Activated T-helper 1 cell treated with anti-CD3 and anti-CD28 coated beads, Interleukin-12 subunit alpha, Interleukin-12 subunit beta, Interleukin-2, Interleukin-4 antibody, amounts not matched to agents 30 ng/mL and 10 ng/mL and 1 ng/mL, durations not matched to agents 14 hours and 24 hours and 36 hours (primary cell): ENCODE data around the gene DNAH1. TPM values are rescaled to one million over a fixed set of nuclear protein-coding genes. Genes with fewer than 3 reads are reported as not detected.

Source experiments
- DNase-seq: peaks from one replicate; pipeline ENCODE4 v3.0.0; 2021; ENCODE audit warnings: low spot score
- H3K27ac Mint-ChIP-seq: one replicate; pipeline ENCODE4 v1.8.0; 2021; ENCODE audit warnings: mild to moderate bottlenecking, mixed read lengths
- H3K27me3 Mint-ChIP-seq: one replicate; pipeline ENCODE4 v1.8.0; 2022; ENCODE audit warnings: mild to moderate bottlenecking, moderate library complexity, mixed read lengths; ENCODE audit not compliant: insufficient read depth
- H3K36me3 Mint-ChIP-seq: one replicate; pipeline ENCODE4 v1.8.0; 2021; ENCODE audit warnings: low read depth, mixed read lengths
- H3K4me1 Mint-ChIP-seq: one replicate; pipeline ENCODE4 v1.8.0; 2021; ENCODE audit warnings: low read depth, mixed read lengths
- H3K4me3 Mint-ChIP-seq: one replicate; pipeline ENCODE4 v1.8.0; 2021; ENCODE audit warnings: mild to moderate bottlenecking, moderate library complexity, mixed read lengths
- H3K9me3 Mint-ChIP-seq: one replicate; pipeline ENCODE4 v1.8.0; 2021; ENCODE audit warnings: mixed read lengths
- intact Hi-C: fragments of 100-400 bp; cut with micrococcal nuclease; formaldehyde crosslinking; loops from one replicate; pipeline ENCODE4 v1.15.1; 2024
- total RNA-seq: library from RNA; stranded (reverse); gene quantifications from 2 replicates; pipeline ENCODE4 v1.2.3, GENCODE V29; 2022

DNAH1 gene
- total RNA-seq, 1 donor from 2014 or later, result 12.1 TPM

DNA sequence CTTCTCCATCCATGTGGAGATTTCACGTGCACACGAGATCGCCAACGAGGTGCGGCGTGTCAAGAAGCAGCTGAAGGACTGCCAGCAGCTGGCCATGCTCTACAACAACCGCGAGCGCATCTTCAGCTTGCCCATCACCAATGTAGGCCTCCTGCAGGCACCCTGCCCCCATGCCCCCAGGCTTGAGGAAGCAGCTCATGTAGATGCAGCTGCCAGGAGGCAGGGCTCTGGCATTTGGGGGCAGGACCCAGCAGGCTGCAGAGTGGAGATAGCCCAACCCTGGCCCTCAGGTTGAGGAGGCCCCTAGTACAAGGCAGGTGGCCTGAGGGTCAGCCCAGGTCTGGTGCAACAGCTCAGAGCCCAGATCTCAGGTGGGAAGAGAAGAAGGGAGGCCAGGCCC, 36.4 kb downstream of the DNAH1 start:
- Mint-ChIP-seq H3K27ac (no peak overlapping the region), H3K4me3 (no peak overlapping the region), H3K27me3 (no peaks in the 10 kb centered on the region), H3K9me3 (no peaks in the 10 kb centered on the region), H3K4me1 (no peaks in the 10 kb centered on the region), H3K36me3 (peaks cover 7% of the 10 kb centered on the region)
- DNase-seq, result no peak
- intact Hi-C loops, result no loop called here

DNA sequence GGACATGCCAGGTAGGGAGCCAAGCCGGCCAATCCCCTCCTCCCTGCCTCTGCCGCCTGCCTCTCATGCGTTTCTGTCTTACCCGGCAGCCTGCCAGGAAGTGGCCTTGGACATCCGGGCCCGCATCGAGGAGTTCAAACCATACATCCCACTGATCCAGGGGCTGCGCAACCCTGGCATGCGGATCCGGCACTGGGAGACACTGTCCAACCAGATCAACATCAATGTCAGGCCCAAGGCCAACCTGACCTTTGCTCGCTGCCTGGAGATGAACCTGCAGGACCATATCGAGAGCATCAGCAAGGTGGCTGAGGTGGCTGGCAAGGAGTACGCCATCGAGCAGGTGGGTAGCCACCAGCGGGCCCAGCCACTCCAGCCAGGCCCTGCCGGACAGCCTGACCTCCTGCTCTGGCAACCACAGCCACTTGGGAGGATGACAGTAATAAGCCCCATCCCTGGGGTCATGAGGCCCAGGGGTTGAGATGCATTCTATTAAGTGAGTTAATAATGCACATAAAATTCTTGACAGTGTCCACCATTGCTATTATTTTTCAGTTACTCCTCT, 37.3 kb downstream of the DNAH1 start:
- Mint-ChIP-seq H3K4me1 (no peaks in the 10 kb centered on the region), H3K9me3 (no peaks in the 10 kb centered on the region), H3K27ac (no peak overlapping the region), H3K4me3 (no peak overlapping the region), H3K27me3 (no peaks in the 10 kb centered on the region), H3K36me3 (peaks cover 7% of the 10 kb centered on the region)
- intact Hi-C loops, result no loop called here
- DNase-seq, result no peak

DNA sequence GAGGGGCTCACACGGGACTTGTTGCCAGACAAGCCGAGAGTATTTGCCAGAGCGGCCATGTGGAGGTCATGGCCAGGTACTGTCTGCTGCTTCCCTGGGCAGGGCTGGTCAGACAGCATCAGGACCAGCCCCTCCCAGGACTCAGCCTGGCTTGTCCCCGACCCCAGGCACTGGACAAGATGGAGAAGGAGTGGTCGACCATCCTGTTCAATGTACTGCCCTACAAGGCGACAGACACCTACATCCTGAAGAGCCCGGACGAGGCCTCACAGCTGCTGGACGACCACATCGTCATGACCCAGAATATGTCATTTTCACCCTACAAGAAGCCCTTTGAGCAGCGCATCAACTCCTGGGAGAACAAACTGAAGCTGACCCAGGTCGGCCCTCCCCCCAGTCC, 38.6 kb downstream of the DNAH1 start:
- no peak for DNase-seq
- Mint-ChIP-seq H3K27ac (no peak overlapping the region), H3K36me3 (peaks cover 8% of the 10 kb centered on the region), H3K27me3 (no peaks in the 10 kb centered on the region), H3K4me3 (no peak overlapping the region), H3K9me3 (no peaks in the 10 kb centered on the region), H3K4me1 (no peaks in the 10 kb centered on the region)
- intact Hi-C loops, result no loop called here

DNA sequence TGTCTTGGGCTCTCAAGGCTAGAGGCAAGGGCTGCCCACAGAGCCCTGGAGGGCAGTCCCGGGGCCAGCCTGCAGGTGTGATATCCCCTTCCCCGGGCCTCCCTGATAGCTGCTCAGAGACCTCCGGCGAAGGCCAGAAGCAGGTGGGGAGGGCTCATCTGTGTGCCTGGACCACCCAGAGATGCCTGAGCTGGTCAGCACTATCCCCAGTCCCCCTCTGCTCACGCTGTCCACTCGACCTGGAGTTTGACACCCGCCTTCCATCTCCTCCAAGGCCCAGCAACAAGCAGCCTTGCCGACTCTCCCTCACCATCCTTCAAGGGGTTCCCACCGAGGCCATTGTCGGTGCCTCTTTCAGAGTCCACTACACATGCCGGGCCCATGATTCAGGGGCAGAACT, 39.4 kb downstream of the DNAH1 start:
- Mint-ChIP-seq H3K27ac (no peak overlapping the region), H3K4me3 (no peak overlapping the region), H3K4me1 (no peaks in the 10 kb centered on the region), H3K36me3 (peaks cover 11% of the 10 kb centered on the region), H3K9me3 (no peaks in the 10 kb centered on the region), H3K27me3 (no peaks in the 10 kb centered on the region)
- no peak for DNase-seq
- intact Hi-C loops, result no loop called here

DNA sequence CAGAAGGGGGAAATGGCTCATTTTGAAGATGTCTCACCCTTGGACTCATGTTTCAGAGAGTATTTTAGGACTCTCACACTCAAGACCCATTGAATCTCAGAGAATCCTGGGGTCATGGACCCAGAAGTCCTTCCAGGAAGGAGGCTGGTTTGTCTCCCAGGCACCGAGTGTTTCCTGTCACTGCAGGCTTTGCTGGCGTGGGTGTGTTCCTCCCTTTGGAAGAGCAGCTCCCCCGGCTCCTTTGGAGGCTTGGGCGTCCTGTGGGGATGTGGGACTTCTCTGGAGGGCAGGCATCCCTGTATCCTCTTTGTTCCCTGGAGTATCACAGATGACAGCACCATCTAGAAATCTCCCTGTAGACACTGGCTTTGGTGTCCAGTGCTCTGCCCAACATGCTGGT, 40.0 kb downstream of the DNAH1 start:
- Mint-ChIP-seq H3K27ac (no peak overlapping the region), H3K27me3 (no peaks in the 10 kb centered on the region), H3K9me3 (no peaks in the 10 kb centered on the region), H3K4me1 (no peaks in the 10 kb centered on the region), H3K4me3 (no peak overlapping the region), H3K36me3 (peaks cover 11% of the 10 kb centered on the region)
- intact Hi-C loops, result no loop called here
- DNase-seq, result no peak

DNA sequence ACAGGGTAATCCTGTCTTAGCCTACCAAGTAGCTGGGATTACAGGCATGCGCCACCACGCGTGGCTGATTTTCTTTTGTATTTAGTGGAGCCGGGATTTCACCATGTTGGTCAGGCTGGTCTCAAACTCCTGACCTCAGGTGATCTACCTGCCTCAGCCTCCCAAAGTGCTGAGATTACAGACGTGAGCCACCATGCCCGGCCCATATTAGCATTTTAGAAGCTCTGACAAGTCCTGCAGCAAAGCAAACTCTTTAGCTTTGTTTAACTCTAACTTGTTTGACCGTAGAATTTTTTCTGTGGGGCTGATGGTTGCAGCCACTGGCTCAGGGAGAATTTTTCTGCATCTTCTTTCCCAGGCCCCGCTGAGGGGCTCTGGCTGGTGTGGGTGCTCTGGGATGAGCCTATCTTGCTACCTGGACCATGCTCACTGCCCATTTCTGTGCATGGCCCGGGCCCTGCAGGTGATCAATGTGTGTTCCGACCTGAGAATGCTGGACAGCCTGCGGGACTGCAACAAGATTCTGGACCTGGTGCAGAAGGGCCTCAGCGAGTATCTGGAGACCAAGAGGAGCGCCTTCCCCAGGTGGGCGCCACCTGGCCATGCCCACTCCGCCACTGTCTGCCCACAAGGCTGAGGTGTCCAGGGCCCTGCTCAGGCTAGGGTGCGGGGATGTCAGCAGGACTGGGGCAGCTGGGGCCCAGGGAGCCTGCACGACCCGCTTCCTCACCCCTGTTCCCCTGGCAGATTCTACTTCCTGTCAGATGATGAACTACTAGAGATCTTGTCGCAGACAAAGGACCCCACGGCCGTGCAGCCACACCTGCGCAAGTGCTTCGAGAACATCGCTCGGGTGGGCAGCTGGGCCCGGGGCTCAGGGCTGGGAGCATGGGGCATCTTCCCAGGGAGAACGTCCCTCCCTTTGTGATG, 41.3 kb downstream of the DNAH1 start:
- DNase-seq, result no peak
- H3K27me3 Mint-ChIP-seq, result no peaks in the 10 kb centered on the region
- H3K4me1 Mint-ChIP-seq, result no peaks in the 10 kb centered on the region
- H3K4me3 Mint-ChIP-seq, result no peak overlapping the region
- H3K27ac Mint-ChIP-seq, result no peak overlapping the region
- H3K9me3 Mint-ChIP-seq, result no peaks in the 10 kb centered on the region
- intact Hi-C loops, result no loop called here
- H3K36me3 Mint-ChIP-seq, result peaks cover 7% of the 10 kb centered on the region

DNA sequence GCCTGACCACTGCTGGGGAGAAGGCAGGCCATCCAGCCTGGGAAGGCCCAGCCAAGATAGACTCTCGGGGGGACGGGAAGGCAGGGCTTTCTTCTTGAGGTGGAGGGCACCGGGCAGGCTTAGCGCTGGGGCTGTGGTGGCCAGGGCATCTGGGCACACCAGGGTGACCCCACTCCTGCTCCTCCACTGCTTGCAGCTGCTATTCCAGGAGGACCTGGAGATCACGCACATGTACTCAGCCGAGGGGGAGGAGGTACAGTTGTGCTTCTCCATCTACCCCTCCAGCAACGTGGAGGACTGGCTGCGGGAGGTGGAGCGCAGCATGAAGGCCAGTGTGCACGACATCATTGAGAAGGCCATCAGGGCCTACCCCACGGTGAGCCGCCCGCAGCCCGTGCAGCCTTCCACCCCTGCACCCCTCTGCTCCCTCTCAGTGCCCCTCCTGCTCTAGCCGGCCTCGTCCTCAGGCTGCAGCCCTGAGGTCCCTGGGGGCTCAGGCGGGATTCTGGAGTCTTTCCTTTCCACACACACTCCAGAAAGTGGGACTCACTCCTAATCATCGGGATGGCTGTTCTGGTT, 42.3 kb downstream of the DNAH1 start:
- Mint-ChIP-seq H3K4me1 (no peaks in the 10 kb centered on the region), H3K9me3 (no peaks in the 10 kb centered on the region), H3K36me3 (peaks cover 7% of the 10 kb centered on the region), H3K27ac (no peak overlapping the region), H3K4me3 (no peak overlapping the region), H3K27me3 (no peaks in the 10 kb centered on the region)
- DNase-seq, result no peak
- intact Hi-C loops, result no loop called here

DNA sequence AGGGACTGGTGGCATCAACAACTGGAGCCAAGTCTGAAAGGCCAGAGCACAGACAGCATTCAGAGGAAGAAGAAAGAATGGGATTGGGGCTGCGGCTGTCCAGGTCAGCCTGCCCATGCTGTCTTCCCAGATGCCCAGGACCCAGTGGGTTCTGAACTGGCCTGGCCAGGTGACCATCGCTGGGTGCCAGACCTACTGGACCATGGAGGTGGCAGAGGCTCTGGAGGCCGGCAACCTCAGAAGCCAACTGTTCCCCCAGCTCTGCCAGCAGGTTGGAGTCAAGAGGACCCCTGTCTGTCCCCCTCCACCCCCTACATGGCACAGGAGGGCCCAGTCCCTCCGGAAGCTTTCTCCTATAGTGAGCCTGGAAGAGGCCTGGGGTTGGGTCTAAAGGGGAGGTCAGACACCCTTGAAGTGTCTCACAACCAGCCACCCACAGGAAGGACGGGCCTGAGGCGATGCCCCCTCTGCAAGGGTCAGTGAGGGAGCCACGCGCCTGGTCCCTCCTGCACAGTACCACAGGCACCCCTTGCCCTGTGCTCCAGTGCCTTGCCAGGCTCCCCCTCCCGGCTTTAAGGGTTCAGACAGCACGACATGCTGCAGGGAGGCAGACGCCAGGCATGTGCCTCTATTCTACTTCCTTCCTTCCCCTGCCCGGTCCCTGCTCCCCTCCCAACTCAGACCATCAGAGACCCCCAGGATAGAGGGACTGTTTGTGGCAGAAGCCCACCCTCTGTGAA, 43.2 kb downstream of the DNAH1 start:
- Mint-ChIP-seq H3K27ac (no peak overlapping the region), H3K4me1 (no peaks in the 10 kb centered on the region), H3K36me3 (peaks cover 9% of the 10 kb centered on the region), H3K27me3 (no peaks in the 10 kb centered on the region), H3K9me3 (no peaks in the 10 kb centered on the region), H3K4me3 (no peak overlapping the region)
- DNase-seq, result no peak
- intact Hi-C loops, result no loop called here

DNA sequence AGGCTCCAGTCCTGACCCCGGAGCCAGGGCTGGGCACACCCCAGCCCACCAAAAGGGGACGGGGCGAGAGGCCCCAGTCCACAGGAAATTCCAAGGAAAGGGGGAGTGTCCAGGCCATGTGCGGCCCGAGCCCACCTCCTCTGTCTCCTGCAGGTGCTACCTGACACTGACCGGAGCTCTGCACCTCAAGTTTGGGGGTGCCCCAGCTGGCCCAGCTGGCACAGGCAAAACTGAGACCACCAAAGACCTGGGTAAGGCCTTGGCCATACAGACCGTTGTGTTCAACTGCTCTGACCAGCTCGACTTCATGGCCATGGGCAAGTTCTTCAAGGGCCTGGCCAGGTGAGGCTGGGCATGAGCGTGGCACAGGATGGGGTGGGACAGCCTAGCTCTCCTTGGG, 44.9 kb downstream of the DNAH1 start:
- intact Hi-C loops, result no loop called here
- Mint-ChIP-seq H3K9me3 (no peaks in the 10 kb centered on the region), H3K4me1 (no peaks in the 10 kb centered on the region), H3K4me3 (no peak overlapping the region), H3K27me3 (no peaks in the 10 kb centered on the region), H3K36me3 (peaks cover 14% of the 10 kb centered on the region), H3K27ac (no peak overlapping the region)
- DNase-seq, result no peak

DNA sequence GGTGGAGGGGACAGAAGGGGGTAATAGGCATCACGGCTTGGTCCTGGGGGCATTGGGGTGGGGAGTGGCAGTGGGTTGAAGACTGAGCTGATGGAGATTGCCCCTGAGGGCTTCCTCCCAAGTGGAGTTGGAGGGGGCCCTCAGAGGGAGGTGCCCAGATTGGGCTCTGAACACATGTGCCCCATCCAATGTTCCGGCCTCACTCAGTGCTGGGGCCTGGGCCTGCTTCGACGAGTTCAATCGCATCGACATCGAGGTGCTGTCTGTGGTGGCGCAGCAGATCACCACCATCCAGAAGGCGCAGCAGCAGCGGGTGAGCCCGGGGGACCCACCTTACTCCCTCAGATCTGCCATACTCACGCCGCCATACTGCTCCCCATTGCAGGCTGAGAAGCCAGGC, 45.3 kb downstream of the DNAH1 start:
- H3K4me1 Mint-ChIP-seq, result no peaks in the 10 kb centered on the region
- no peaks in the 10 kb centered on the region for H3K9me3 Mint-ChIP-seq
- intact Hi-C loops, result no loop called here
- peaks cover 12% of the 10 kb centered on the region for H3K36me3 Mint-ChIP-seq
- DNase-seq, result no peak
- H3K4me3 Mint-ChIP-seq, result no peak overlapping the region
- no peak overlapping the region for H3K27ac Mint-ChIP-seq
- H3K27me3 Mint-ChIP-seq, result no peaks in the 10 kb centered on the region

DNA sequence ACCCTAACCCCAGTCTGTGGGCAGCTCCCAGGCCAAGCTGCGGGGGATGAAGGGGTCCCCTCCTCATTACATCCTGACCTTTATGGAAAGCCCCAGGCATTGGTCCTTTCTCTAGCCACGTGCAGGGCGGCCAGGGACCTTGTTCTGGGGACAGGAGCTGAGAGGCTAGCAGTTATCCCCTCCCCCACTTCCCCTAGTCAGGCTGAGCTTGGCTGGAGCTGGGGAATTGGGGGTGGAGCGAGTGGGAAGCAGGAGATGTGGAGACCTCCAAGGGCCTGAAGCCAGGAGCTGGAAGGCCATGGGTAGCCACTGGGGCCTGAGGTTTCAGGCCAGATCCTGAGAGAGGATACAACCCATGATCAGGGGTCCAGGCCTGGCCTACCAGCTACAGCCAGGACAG, 45.8 kb downstream of the DNAH1 start:
- intact Hi-C loops, result no loop called here
- Mint-ChIP-seq H3K27ac (no peak overlapping the region), H3K27me3 (no peaks in the 10 kb centered on the region), H3K36me3 (peaks cover 11% of the 10 kb centered on the region), H3K9me3 (no peaks in the 10 kb centered on the region), H3K4me3 (no peak overlapping the region), H3K4me1 (no peaks in the 10 kb centered on the region)
- DNase-seq, result no peak

DNA sequence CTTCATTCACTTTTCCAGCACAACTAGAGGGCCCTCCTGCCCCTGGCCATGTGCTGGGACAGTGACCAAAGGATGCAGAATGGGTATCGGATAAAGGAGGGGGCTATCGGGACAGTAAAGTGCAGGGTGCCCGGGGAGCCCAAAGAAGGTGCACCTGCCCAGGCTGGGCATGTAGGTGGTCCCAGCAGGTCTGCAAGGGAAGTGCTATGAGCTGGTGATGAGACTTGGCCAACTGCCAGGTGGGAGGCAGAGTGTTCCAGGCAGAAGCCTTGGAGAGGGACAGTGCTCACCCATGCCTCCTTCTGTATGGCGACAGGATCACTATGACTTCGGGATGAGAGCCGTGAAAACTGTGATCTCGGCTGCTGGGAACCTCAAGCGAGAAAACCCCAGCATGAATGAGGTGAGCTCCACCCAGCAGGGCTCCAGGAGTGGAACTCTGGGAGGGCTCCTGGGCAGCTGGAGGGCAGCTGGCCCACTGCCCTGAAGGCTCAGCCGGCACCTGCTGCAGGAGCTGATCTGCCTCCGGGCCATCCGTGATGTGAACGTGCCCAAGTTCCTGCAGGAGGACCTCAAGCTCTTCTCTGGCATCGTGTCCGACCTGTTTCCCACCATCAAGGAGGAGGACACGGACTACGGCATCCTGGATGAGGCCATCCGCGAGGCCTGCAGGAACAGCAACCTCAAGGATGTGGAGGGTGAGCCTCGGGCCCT, 48.4 kb downstream of the DNAH1 start:
- Mint-ChIP-seq H3K27me3 (no peaks in the 10 kb centered on the region), H3K4me1 (no peaks in the 10 kb centered on the region), H3K27ac (no peak overlapping the region), H3K9me3 (no peaks in the 10 kb centered on the region), H3K36me3 (peaks cover 11% of the 10 kb centered on the region), H3K4me3 (no peak overlapping the region)
- intact Hi-C loops, result no loop called here
- DNase-seq, result no peak
